OCI-M1 (cell line): Measurements from ENCODE around the gene C10orf105.
A peak's percentile ranks its signal among the peaks of the same experiment; 100 is the strongest.

Experiments
- DNase-seq: peaks from one replicate; lab custom pipeline; 2025; lab: John Stamatoyannopoulos, UW

The C10orf105 gene

GRCh38 chr10:71697938-71698709, 21.5 kb downstream of the C10orf105 start:
- no peak for DNase-seq

DNA sequence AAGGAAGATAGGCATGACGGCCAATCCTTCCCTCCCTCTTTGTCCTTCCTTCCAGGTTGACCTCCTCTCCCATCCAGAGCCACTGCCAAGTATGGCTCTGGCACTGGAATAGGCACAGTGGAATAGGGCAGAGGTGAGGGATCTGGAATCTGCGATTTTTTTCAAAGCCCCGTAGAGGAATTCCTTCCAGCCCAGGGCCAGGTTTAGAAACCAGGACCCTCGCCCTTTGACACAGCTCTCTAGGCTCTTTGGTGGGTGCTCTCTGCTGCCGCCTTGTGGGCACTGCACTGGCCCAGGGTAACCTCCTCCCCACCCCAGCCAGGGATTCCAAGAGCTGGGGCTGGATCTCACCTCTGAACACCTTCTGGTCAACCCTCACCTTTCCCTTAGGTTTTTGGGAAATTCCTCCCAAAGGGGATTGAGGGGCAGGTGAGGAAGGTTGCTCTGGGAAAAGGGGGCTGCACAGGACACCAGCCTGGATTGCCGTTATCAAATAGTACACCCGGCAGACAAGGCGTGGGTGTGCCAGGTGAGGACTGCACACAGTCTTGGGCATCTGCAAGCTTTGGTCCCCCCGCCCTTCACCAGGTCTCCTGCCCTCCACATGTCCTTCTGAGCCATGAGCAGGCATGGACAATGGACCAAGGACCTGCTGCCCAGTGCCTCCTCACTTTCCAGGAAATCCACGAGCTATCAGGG, 22.8 kb downstream of the C10orf105 start:
- DNase-seq: peak; percentile 81

- no peak for DNase-seq
These were observed 23.8 kb downstream of the C10orf105 start for GRCh38 chr10:71695502-71696476.

- peak; percentile 87 for DNase-seq
These were observed 25.0 kb downstream of the C10orf105 start for GRCh38 chr10:71694567-71694968.

DNA sequence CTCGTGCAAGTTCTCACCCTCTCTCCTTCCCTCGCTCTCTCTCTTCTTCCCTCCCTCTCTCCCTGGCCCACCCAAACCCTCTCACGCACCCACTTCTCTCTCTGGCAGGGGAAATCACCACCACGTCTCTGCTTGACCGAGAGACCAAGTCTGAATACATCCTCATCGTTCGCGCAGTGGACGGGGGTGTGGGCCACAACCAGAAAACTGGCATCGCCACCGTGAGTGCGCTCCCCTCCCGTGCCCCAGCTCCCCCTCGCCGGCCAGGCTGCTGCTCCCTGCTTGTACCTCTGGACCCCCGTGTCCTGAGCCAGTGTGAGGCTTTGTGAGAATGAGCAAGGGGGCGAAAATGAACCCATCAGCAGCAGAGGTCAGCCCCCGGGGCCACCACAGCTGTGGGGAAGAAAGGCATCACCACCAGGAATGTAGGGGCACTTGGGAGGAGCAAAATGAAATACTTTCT, 25.5 kb downstream of the C10orf105 start:
- no peak for DNase-seq

DNA sequence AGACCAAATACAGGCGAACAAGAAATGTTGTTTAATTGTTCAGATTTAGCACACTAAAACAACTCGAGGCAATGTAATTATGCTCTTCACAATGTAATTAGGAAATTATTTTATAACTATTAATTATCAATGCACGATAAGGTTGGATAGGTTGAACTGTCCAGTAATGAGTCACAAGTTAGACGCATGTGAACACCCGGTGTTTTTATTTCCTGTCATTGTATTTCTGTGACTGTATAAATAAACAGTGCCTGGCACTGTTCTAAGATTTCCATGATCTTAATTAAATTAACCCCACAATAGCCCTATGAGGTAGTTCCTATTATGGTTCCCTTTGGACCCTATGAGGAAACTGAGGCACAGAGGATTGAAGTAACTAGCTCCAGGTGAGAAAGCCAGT, 26.2 kb downstream of the C10orf105 start:
- DNase-seq: no peak

GRCh38 chr10:71692598-71693306, 26.8 kb downstream of the C10orf105 start:
- no peak for DNase-seq

DNA sequence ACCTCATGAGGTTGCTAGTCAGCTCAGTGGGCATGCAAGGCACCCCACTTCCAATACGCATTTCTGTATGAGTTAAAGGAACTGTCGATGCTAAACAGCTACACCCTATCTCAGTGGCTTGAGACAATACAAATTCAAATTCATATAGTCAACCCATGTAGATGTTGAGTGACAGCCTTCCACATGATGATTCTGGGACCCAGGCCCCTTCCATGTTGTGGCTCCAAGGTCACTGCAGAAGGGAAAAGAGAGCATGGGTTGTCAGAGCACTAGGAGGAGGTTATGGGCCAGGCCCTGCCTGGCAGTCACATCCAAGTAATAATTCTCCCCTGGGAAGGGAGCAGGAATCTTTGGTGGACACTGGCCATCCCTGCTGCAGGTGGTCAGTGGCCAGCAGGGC, 28.2 kb downstream of the C10orf105 start:
- DNase-seq: no peak

DNA sequence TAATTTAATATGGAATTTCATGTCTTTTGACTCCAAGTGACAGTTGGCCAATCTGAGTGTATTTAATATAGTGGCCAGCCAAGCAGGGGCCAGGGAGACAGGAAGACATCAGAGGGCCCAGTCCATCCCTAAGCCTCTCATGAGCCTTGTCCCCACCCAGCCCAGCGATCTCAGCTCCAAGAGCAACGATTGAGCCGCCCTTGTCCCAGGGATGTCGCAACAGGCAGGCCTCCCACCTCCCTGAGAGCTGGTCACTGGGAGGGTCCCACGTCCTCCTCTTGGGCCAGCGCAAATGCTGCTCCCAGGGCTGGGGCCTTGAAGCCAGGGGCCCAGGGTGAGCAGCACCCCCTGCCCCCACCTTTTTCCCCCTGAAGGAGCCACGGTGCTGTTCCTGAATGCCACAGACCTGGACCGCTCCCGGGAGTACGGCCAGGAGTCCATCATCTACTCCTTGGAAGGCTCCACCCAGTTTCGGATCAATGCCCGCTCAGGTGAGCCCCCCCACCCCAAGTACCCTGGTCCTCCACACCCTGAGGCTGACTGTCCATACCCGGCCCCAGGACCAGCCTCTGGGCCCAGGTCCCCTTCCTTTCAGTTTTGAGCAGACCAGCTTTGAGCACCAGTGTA, 29.4 kb downstream of the C10orf105 start:
- no peak for DNase-seq

DNA sequence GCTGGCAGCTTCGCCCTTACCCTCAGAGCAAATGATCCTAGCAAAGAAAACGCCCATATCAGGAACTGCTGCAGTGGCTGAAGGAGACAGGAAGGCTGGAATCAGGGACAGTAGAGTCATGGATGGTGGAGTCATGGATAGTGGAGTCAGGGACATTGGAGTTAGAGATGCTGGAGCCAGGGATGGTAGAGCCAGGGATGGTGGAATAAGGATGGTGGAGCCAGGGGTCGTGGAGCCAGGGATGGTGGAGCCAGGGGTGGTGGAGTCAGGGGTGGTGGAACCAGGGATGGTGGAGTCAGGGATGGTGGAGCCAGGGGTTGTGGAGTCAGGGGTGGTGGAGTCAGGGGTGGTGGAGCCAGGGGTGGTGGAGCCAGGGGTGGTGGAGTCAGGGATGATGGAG, 31.3 kb downstream of the C10orf105 start:
- no peak for DNase-seq

- no peak for DNase-seq
These were observed 32.1 kb downstream of the C10orf105 start for GRCh38 chr10:71687480-71687879.

GRCh38 chr10:71687077-71687476, 32.5 kb downstream of the C10orf105 start:
- no peak for DNase-seq

DNA sequence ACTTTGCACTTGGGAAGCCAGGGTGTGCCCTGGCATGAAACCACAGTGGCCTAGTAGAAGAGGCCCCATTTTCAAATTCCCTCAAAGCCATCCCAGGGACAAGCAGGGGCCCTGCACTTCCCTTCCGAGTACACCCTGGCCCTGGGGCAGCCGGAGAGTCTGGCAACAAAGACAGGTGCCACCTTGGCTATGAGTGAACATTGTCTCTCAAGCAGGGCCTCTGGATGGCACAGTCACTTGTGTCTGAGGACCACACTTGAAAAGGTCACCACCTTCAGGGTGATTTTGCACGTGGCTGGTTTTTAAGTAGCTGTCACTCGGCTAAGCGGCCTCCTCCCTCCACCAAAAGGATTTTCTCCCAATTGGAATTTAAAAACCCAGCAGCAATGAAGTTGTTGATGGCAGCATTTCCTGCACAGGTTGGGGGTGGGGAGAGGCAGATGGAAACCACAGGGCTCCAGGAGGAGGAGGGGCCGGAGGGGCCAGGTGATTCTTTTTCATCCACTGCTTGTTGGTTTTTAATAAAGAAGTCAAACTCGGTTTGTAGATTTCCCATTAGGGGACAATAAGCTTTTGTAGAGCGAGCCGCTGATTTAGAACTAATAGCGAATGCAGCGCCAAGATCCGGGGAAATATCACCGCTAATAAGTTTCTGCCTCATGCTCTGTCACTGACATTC, 33.9 kb downstream of the C10orf105 start:
- no peak for DNase-seq

DNA sequence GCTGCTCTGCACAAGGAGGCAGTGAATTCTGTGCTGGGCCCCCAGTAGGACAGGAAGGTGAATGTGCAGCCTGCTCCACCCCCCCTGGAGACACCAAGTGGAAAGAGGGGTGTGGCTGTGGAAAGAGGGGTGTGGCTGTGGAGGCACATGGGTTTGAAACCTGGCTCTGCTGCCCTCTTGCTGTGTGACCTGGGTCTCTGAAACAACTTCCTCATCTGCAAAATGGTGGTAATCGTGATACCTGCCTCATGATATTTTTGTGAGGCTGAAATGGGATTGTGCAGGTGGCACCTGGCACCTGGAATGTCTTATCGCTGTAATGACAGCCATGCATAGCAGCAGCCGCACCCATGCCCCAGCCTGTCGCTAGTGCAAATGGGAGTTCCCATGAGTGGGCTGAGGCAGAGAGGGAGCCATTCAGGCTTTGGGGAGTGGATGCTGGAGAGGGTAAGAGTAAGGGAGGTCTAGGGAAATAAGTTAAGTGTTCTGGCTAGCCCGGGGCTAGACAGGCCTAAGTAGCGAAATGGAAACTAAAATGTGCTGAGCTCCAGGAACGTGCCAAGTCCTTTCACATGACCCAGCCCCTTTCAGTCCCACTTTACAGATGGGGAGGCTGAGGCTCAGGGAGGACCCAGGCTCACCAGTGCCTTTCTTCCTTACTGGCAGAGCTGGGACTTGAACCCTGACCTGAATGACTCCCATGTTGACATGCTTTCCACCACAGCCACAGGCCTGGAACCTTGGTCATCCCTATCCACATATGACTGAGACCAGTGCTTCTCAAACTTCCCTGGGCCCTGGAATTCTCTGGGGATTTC, 35.0 kb downstream of the C10orf105 start:
- DNase-seq: peak; percentile 51

DNA sequence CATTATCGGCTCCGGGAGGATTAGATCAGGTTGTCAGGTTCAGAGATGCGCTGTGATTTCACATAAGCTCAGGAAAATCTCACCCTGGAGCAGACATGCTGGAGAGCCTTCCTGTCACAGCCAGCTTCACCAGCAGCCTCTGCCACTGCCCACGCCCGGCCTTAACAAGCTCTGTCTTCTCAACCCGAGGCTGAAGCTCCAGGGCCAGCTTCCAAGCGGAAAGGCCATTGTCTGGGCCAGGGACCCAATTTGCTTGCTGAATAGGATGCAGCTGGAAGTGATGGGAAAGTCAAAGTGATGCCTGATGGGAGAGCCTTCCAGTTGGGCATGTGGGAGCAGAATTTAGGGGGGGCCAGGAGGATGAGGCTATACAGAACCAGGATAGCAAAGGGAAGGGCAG, 36.3 kb downstream of the C10orf105 start:
- no peak for DNase-seq

- DNase-seq: no peak
These were observed 37.6 kb downstream of the C10orf105 start for GRCh38 chr10:71681977-71682376.

DNA sequence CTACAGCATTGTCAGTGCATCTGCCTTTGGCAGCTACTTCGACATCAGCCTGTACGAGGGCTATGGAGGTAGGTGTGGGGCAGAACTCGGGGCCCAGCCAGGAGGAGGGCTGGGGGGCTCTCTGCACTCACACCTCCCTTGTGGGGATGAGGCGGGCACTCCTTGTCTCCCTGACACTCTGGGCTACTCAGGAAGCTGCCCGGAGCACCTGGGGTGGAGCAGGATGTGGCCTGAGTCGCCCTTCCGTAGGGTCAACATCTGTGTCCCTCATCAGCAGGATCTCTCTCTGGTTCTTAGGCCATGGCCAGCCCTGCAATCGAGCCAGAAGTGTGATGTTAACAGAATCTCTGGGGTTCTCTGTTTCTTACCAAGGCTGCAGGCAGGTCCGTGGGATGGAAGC, 40.2 kb downstream of the C10orf105 start:
- no peak for DNase-seq

DNA sequence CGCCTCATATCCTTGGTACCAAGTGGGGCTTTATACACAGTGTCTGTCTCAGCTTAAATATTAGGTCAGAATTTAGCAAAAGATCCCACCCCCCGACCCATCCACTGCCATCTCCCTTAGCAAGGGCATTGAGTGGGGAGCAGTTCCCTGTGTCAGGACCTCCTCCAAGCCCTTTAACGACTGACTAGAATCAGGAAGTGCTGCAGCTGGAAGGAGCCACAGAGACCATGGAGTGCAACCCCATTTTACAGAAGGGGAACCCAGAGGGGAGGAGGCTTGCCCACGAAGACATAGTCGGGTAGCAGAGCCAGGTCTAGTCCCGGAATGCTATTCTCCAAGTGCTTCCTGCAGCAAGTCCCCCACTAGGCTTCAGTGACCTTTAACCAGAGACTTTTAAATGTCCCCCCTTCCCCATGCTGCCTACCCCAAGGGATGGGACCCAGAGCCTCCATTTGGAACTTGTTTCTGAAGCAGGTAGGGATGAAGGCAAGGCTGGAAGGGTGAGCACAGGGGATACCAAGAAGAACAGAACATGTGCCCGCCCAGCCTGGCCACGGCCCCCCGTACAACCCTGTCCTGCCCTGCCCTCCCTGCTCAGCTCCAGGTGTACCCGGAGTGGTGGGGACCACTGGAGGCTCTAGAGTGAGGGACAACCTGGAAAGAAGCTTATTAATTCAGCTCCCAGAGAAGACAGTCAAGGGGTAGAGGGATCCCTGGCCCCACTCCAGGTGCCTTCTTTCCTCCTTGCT, 41.3 kb downstream of the C10orf105 start:
- no peak for DNase-seq

- no peak for DNase-seq
These were observed 42.3 kb downstream of the C10orf105 start for GRCh38 chr10:71677261-71677660.
